C4-2B (cell line): ENCODE data around the gene STK32C.
A peak's percentile ranks its signal among the peaks of the same experiment; 100 is the strongest.

ENCODE experiments used
- H3K27ac ChIP-seq: fragments of 450-650 bp; 2 replicates; pipeline ENCODE4 v1.5.1; 2017
- ZFX ChIP-seq: fragments of 450-650 bp; IDR thresholded peaks from 2 replicates; pipeline ENCODE4 v1.6.1; 2017
- TF ChIP-seq, protein P1 (sequence below): fragments of 450-650 bp; conservative IDR thresholded peaks from 2 replicates; pipeline ENCODE4 v1.5.1; 2017; ENCODE audit warnings: mild to moderate bottlenecking

Gene STK32C

DNA sequence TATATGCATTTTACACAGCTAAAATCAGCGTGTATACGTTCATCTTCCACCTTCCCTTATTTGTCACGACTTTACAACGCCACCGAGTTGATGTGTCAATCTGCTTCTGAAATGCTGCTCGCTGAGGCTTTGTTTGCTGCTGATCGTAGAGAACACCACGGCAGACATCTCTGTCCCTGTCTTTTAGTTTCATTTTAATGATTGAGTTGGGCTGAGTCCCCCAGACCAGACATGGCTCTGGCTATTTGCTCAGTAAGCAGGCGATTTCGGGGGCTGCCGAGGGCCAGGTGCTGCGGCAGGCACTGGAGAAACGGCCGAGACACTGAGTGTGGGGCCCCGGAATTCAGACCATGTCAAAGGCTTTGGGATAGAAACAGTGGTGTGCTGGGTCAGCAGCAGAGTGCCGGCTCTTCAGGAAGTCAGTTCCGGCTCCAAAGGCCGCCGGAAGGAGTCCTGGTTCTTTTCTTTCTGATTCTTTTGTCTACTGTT is 29.2 kb upstream of the STK32C start:
- H3K27ac ChIP-seq = no peak overlapping the region
- TF ChIP-seq ZFX = no peak
- TF ChIP-seq, protein P1, sequence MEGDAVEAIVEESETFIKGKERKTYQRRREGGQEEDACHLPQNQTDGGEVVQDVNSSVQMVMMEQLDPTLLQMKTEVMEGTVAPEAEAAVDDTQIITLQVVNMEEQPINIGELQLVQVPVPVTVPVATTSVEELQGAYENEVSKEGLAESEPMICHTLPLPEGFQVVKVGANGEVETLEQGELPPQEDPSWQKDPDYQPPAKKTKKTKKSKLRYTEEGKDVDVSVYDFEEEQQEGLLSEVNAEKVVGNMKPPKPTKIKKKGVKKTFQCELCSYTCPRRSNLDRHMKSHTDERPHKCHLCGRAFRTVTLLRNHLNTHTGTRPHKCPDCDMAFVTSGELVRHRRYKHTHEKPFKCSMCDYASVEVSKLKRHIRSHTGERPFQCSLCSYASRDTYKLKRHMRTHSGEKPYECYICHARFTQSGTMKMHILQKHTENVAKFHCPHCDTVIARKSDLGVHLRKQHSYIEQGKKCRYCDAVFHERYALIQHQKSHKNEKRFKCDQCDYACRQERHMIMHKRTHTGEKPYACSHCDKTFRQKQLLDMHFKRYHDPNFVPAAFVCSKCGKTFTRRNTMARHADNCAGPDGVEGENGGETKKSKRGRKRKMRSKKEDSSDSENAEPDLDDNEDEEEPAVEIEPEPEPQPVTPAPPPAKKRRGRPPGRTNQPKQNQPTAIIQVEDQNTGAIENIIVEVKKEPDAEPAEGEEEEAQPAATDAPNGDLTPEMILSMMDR = no peak

DNA sequence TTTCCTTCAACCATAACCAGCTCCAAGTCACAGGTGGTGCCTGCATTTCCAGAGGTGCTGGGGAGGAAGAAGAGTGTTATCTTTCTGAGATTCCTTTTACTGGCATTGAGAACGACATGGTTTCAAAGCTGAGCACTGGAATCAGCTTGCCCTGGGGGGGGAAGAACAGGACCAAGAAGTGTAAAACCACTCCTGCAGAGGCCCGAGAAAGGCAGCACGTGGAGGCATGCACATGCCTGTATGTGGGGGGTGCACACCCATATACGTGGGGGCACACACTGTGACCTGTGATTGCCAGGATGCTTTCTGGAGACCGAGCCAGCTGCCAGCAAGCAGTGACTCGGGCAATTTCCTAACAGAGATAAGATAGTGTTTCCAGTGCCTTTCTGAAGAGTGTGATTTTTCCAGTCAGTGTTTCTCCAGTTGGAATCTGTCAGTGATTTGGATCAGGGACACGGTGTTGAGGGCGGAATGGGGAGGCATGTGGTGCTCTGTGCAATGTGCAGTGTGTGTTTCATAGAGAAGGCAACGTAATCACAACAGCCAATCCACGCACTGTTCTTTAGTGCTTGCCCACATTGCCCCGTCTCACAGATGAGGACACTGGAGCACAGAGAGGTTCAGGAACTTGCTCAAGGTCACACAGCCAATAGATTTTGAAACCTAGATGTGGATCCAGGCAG is 28.5 kb upstream of the STK32C start:
- no peak overlapping the region for H3K27ac ChIP-seq
- TF ChIP-seq, protein P1 = no peak
- no peak for TF ChIP-seq ZFX

DNA sequence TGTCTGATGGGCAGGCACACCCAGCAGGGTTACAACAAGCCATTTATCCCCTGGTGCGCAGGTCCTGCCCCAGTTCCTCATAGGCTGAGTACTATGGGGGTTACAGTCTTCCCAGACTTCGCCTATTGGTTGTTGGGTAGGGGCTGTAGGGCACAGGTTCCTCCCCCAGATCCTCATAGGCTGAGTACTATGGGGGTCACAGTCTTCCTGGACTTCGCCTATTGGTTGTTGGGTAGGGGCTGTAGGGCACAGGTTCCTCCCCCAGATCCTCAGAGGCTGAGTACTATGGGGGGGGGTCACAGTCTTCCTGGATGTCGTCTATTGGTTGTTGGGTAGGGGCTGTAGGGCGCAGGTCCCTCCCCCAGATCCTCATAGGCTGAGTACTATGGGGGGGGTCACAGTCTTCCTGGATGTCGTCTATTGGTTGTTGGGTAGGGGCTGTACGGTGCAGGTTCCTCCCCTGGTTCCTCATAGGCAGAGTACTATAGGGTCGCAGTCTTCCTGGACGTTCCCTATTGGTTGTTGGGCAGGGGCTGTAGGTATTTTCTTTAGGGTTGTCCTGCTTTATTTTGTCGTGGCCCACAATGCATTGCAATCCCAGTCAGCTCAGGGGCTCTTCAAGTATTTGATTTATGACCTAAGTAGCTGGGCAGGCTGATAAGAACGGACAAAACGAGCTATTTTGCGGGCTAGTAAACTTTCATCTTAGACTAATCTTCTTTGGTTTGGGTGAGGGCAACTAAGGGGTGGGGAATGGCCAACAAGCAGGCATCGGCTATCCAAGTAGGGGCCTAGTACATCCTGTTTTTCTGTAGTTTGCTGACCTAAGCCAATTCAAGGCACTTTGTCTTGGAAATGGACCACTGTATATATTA is 27.7 kb upstream of the STK32C start:
- TF ChIP-seq ZFX = no peak
- TF ChIP-seq, protein P1 = no peak
- H3K27ac ChIP-seq = no peak overlapping the region

DNA sequence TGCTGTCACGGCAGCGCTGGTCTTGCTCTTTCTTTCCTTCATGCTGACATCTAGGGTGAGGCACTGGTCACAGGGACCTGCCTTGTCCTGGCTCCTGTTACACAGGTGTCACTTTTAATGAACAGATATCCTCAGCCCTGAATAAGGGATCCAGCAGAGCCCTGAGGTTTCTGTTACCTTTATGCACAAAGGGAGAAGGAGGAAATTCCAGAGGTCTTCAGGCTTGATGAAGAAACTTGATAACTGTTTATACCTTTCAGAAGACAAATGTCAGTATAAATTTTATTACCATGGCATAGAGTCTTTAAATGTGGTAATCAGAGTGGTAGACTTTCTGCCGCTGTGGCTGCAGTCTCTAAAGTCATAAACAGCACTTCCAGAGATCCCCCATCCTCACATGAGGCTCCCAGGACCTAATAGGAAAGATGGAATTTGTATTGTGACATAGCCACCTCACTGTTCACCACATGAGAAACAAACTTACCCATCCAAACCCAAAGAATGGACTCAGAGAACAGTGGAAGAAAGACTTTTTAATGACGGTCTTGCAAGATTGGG is 27.0 kb upstream of the STK32C start:
- TF ChIP-seq, protein P1 = no peak
- no peak for TF ChIP-seq ZFX
- H3K27ac ChIP-seq = no peak overlapping the region

DNA sequence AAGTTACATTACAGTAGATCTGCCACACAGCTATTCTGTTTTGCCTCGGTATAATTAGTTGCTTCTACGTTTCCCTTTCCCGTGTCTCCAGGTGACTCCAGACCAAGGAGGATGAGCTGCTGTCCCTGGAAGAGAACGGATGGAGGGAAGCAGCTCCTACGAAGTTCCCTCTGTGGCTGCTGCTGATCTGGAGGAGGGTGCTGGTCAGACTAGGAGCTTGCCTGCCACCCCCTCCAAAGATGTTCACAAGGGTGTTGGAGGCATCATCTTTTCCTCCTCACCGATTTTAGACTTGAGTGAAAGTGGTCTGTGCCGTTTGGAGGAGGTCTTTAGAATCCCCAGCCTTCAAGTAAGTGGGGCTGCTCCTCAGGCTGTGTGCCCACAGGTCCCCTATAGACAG is 25.6 kb upstream of the STK32C start:
- no peak for TF ChIP-seq ZFX
- TF ChIP-seq, protein P1 = no peak
- H3K27ac ChIP-seq = peak overlapping the region; percentile 36

DNA sequence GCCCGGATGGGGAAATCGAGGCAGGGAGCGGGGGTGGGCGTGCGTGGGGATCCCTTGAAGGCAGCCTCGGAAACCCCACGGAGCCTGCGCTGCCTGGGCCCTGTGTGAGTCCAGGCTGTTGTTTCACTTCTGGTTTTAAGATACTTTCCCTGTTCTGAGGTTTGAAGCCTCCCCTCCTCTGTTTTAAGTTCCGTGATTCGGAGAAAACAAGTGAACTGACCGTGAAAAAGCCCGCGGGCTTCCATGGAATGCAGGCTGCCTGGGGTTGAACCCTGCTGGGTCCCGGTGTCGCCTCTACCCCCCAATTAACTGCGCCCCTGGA is 24.6 kb upstream of the STK32C start:
- peak overlapping the region; percentile 91 for H3K27ac ChIP-seq
- TF ChIP-seq, protein P1 = no peak
- TF ChIP-seq ZFX = peak; percentile 29; the same call in 1 of the 2 replicates
